KMS-11 (cell line): ENCODE data around the gene EIF1.

Experiments used
- H2AFZ ChIP-seq: fragments of 200-600 bp; sonication (generic); 2 replicates; pipeline ENCODE4 v1.6.1; 2016; ENCODE audit warnings: antibody characterized with exemption, mixed run types, low read depth
- H3K27ac ChIP-seq: fragments of 200-600 bp; sonication (generic); 2 replicates; pipeline ENCODE4 v1.6.1; 2016; ENCODE audit warnings: mild to moderate bottlenecking, mixed run types
- H3K27me3 ChIP-seq: fragments of 200-600 bp; sonication (generic); 2 replicates; pipeline ENCODE4 v1.6.1; 2017; ENCODE audit warnings: mild to moderate bottlenecking, low read depth, mixed run types, moderate library complexity; ENCODE audit not compliant: insufficient read depth
- H3K36me3 ChIP-seq: fragments of 200-600 bp; sonication (generic); 2 replicates; pipeline ENCODE4 v1.6.1; 2017; ENCODE audit warnings: mild to moderate bottlenecking, mixed run types; ENCODE audit not compliant: insufficient read depth
- H3K4me1 ChIP-seq: fragments of 200-600 bp; sonication (generic); 2 replicates; pipeline ENCODE4 v1.6.1; 2016; ENCODE audit warnings: mild to moderate bottlenecking, low read depth, mixed run types; ENCODE audit not compliant: poor library complexity, severe bottlenecking
- H3K4me2 ChIP-seq: fragments of 200-600 bp; sonication (generic); 2 replicates; pipeline ENCODE4 v1.7.0; 2016; ENCODE audit warnings: mild to moderate bottlenecking, mixed run types
- H3K4me3 ChIP-seq: fragments of 200-600 bp; sonication (generic); IDR thresholded peaks from 2 replicates; pipeline ENCODE4 v1.6.1; 2017; ENCODE audit warnings: low read depth, low read length, mixed read lengths; ENCODE audit not compliant: insufficient read depth
- H3K79me2 ChIP-seq: fragments of 200-600 bp; sonication (generic); 2 replicates; pipeline ENCODE4 v1.6.1; 2016; ENCODE audit warnings: low read depth, mixed run types; ENCODE audit not compliant: insufficient read depth
- H3K9ac ChIP-seq: fragments of 200-600 bp; sonication (generic); 2 replicates; pipeline ENCODE4 v1.6.1; 2016; ENCODE audit warnings: mild to moderate bottlenecking, mixed run types
- H4K20me1 ChIP-seq: fragments of 200-600 bp; sonication (generic); 2 replicates; pipeline ENCODE4 v1.6.1; 2016; ENCODE audit warnings: mild to moderate bottlenecking, mixed run types; ENCODE audit not compliant: insufficient read depth
- TF ChIP-seq, protein P1 (sequence below): fragments of 200-600 bp; sonication (generic); conservative IDR thresholded peaks from 2 replicates; pipeline ENCODE4 v1.6.1; 2017; ENCODE audit warnings: low read depth, mild to moderate bottlenecking, antibody characterized with exemption, low read length, moderate library complexity, mixed read lengths

EIF1 gene

DNA sequence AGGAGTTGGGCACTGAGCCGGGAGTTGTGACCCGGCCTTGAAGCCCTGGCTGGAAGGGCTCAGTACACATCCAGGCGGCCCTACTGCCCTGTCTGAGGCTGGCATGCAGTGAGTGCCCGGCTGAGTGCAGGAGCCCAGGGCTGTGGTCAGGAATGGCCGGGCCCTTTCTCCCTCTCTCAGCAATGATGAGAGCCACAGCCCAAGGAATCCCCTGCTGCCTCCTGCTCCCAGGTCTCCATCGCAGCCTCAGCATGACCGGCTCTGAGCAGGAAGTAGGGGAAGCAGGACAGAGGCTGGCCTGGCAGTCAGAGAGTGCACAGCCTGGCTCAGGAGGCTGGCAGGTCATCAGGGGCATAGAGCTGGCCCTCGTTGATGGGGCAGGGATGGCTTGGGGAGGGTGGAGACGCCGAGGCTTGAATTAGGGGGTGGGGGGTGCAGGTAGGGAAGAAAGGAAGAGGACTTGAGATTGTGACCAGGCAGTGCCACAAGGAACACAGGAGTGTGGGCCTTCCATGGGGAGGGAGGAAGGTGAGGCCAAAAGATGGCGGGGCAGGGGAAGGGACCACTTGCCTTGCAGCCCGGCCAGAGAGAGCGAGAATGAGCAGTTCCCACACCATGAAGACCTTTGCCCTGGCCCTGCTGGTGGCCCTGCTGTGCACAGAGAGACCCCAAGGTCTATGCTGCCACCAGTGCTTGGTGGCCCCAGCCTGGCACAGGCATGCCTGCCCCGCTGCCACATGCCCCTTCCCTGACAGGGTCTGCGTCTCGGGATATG, 32.2 kb upstream of the EIF1 start:
- Histone ChIP-seq H3K4me1 (no peaks in the 10 kb centered on the region), H2AFZ (no peak overlapping the region), H3K27me3 (no peaks in the 10 kb centered on the region; the same call in 1 of the 2 replicates), H3K79me2 (no peaks in the 10 kb centered on the region), H3K36me3 (no peaks in the 10 kb centered on the region), H3K4me2 (no peak overlapping the region), H3K9ac (no peak overlapping the region), H3K27ac (no peak overlapping the region), H3K4me3 (no peak overlapping the region), H4K20me1 (no peaks in the 10 kb centered on the region)
- TF ChIP-seq, protein P1, sequence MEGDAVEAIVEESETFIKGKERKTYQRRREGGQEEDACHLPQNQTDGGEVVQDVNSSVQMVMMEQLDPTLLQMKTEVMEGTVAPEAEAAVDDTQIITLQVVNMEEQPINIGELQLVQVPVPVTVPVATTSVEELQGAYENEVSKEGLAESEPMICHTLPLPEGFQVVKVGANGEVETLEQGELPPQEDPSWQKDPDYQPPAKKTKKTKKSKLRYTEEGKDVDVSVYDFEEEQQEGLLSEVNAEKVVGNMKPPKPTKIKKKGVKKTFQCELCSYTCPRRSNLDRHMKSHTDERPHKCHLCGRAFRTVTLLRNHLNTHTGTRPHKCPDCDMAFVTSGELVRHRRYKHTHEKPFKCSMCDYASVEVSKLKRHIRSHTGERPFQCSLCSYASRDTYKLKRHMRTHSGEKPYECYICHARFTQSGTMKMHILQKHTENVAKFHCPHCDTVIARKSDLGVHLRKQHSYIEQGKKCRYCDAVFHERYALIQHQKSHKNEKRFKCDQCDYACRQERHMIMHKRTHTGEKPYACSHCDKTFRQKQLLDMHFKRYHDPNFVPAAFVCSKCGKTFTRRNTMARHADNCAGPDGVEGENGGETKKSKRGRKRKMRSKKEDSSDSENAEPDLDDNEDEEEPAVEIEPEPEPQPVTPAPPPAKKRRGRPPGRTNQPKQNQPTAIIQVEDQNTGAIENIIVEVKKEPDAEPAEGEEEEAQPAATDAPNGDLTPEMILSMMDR, result no peak

- Histone ChIP-seq H3K4me3 (no peak overlapping the region), H3K4me2 (no peak overlapping the region), H2AFZ (no peak overlapping the region), H3K4me1 (no peaks in the 10 kb centered on the region), H3K79me2 (no peaks in the 10 kb centered on the region), H4K20me1 (no peaks in the 10 kb centered on the region), H3K36me3 (no peaks in the 10 kb centered on the region), H3K9ac (no peak overlapping the region), H3K27ac (no peak overlapping the region), H3K27me3 (no peaks in the 10 kb centered on the region; the same call in 1 of the 2 replicates)
- TF ChIP-seq, protein P1, result no peak
These were observed 31.4 kb upstream of the EIF1 start for GRCh38 chr17:41657176-41657754.

DNA sequence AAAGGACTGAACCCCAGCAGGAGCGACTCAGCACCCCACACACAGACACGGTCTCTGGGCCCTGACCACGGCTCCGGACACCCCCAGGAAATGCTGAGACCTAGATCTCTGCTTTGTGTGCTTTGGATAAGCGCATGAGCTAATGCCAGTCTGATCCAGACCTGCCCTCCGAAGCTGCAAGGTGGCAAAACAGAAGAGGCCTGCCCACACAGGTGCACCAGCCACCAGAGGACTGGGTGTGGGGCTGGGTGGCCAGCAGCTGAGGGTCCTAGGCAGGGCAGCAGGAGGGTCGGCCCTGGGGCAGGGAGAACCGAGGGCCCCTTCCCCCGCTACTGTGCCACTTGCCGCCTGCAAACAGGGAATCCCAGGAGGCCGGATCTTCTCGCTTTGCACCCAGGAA, 30.7 kb upstream of the EIF1 start:
- no peak overlapping the region for H3K9ac ChIP-seq
- H2AFZ ChIP-seq, result no peak overlapping the region
- H3K4me1 ChIP-seq, result peaks cover 2% of the 10 kb centered on the region
- TF ChIP-seq, protein P1, result no peak
- H3K4me2 ChIP-seq, result no peak overlapping the region
- H3K79me2 ChIP-seq, result no peaks in the 10 kb centered on the region
- no peak overlapping the region for H3K27ac ChIP-seq
- H3K27me3 ChIP-seq, result no peaks in the 10 kb centered on the region; the same call in 1 of the 2 replicates
- H3K36me3 ChIP-seq, result no peaks in the 10 kb centered on the region
- no peak overlapping the region for H3K4me3 ChIP-seq
- no peaks in the 10 kb centered on the region for H4K20me1 ChIP-seq

GRCh38 chr17:41658846-41659245, 29.8 kb upstream of the EIF1 start:
- H3K27ac ChIP-seq, result no peak overlapping the region
- no peak overlapping the region for H3K9ac ChIP-seq
- peaks cover 10% of the 10 kb centered on the region for H3K4me1 ChIP-seq
- no peak overlapping the region for H3K4me3 ChIP-seq
- peaks cover 4% of the 10 kb centered on the region; the same call in 1 of the 2 replicates for H3K27me3 ChIP-seq
- H2AFZ ChIP-seq, result no peak overlapping the region
- no peak overlapping the region for H3K4me2 ChIP-seq
- H3K79me2 ChIP-seq, result no peaks in the 10 kb centered on the region
- TF ChIP-seq, protein P1, result no peak
- no peaks in the 10 kb centered on the region for H3K36me3 ChIP-seq
- H4K20me1 ChIP-seq, result no peaks in the 10 kb centered on the region
